Uterus (tissue), 4 donors: Measurements from ENCODE around the gene IRGQ. TPM values are rescaled to one million over a fixed set of nuclear protein-coding genes. Genes with fewer than 3 reads are reported as not detected.
A peak's percentile ranks its signal among the peaks of the same experiment; 100 is the strongest.

Experiments used
- DNase-seq, 2 donors: peaks; one replicate each; pipeline ENCODE4 v3.0.0-alpha.2; 2019 to 2020
- H3K27ac ChIP-seq, 2 donors: fragments of 200-600 bp; sonication (generic); 1 replicate in 1 of 2; 2 replicates in 1 of 2; pipeline ENCODE4 v1.5.1; 2016 to 2018
- H3K27me3 ChIP-seq, 2 donors: fragments of 200-600 bp; sonication (generic); one replicate each; pipeline ENCODE4 v1.5.1; 2018 to 2019; ENCODE audit warnings: control low read depth in 1 of 2
- H3K36me3 ChIP-seq, 2 donors: fragments of 200-600 bp; sonication (generic); one replicate each; pipeline ENCODE4 v1.5.1; 2019; ENCODE audit warnings: control low read depth in 1 of 2
- H3K4me1 ChIP-seq, 2 donors: fragments of 200-600 bp; sonication (generic); one replicate each; pipeline ENCODE4 v1.5.1; 2018 to 2019; ENCODE audit warnings: control low read depth in 1 of 2
- H3K4me3 ChIP-seq, 2 donors: fragments of 200-600 bp; sonication (generic); 1 replicate in 1 of 2; 2 replicates in 1 of 2; pipeline ENCODE4 v1.5.1; 2018 to 2019; ENCODE audit warnings: mild to moderate bottlenecking in 1 of 2
- H3K9me3 ChIP-seq, 2 donors: fragments of 200-600 bp; sonication (generic); one replicate each; pipeline ENCODE4 v1.5.1; 2019; ENCODE audit warnings: control low read depth in 1 of 2
- POLR2A ChIP-seq, 2 donors: fragments of 450-650 bp; IDR thresholded peaks; one replicate each; pipeline ENCODE4 v1.6.1; 2016; ENCODE audit warnings: antibody characterized with exemption in 2 of 2, mild to moderate bottlenecking in 1 of 2, moderate library complexity in 1 of 2
- intact Hi-C: fragments of 100-400 bp; cut with DNase I; formaldehyde crosslinking; loops from one replicate; pipeline ENCODE4 v1.15.1; 2023; ENCODE audit warnings: low total_unique reads
- total RNA-seq, 4 donors: library from RNA; depleted of rRNA in 3 of 4; stranded (reverse); fragments of >200 nt in 3 of 4; gene quantifications; one replicate each; pipeline versions ENCODE4 v1.1.0 to v1.2.4, GENCODE V29; 2014 to 2023
- TF ChIP-seq, protein P1 (sequence below), 4 experiments: fragments of 200-600 bp in 2 of 4; fragments of 450-650 bp in 2 of 4; sonication (generic) in 2 of 4; IDR thresholded peaks; one replicate each; pipeline ENCODE4 v1.5.1; 2016 to 2019; ENCODE audit warnings: antibody characterized with exemption in 4 of 4, mild to moderate bottlenecking in 2 of 4, moderate library complexity in 1 of 4
- donor health status: DM: yes; HTN: yes; CAD: no.

IRGQ gene
- total RNA-seq, 4 donors from 2014 or later = 4.1 to 31.0 (median 17.2) TPM

DNA sequence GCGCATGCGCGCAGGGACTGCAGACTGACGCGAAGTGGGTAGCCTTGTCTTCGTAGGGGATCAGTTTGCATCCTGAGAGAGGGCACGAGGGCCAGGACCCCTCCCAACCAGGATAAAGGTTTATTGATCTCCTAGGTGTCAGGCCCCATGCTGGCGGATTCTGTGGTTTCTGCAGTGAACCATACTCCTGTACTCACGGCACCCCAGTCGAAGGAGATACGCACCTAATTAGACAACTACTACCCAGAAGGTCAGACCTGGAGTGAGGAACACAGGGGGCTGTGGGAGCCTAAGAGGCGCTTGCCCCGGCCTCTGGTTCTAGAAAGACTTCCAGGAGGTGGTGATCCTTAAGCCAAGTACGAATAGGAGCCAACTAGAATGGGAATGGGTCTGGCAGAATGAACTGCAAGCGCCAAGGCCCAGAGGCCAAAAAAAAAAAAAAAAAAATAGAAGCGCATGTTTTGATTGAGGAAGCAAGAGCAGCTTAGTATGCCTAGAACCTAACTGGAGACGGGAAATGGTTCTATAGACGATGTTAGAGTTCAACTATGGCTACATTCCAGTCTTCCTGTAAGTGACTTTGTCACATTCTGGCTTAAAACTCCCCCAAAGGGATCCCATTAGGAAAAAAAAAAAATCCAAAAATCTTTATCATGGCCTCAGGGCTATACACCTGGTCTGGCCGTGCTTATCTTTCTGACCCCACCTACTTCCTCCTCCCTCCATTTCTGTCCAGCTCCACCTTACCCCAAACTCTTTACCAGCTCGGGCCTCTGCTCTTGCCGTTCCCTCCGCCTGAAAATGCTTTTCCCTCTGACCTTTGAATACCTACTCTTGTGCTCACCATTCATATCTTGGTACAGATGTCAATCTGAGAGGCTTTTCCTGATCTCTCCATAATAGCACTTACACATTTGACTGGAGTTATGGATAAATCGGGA lies 24.4 kb upstream of the IRGQ start:
- Histone ChIP-seq H3K36me3 (no peaks in the 10 kb centered on the region), H3K4me1 (peaks cover 0 to 5% of the 10 kb centered on the region in 2 donors), H3K27ac (peak overlapping the region; percentile 91 to 94), H3K4me3 (peak overlapping the region; percentile 87 to 88), H3K9me3 (no peaks in the 10 kb centered on the region), H3K27me3 (no peaks in the 10 kb centered on the region)
- no peak for DNase-seq
- TF ChIP-seq, protein P1, sequence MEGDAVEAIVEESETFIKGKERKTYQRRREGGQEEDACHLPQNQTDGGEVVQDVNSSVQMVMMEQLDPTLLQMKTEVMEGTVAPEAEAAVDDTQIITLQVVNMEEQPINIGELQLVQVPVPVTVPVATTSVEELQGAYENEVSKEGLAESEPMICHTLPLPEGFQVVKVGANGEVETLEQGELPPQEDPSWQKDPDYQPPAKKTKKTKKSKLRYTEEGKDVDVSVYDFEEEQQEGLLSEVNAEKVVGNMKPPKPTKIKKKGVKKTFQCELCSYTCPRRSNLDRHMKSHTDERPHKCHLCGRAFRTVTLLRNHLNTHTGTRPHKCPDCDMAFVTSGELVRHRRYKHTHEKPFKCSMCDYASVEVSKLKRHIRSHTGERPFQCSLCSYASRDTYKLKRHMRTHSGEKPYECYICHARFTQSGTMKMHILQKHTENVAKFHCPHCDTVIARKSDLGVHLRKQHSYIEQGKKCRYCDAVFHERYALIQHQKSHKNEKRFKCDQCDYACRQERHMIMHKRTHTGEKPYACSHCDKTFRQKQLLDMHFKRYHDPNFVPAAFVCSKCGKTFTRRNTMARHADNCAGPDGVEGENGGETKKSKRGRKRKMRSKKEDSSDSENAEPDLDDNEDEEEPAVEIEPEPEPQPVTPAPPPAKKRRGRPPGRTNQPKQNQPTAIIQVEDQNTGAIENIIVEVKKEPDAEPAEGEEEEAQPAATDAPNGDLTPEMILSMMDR (IDR thresholded peaks at IDR 0.05) = no peak
- TF ChIP-seq POLR2A (IDR thresholded peaks at IDR 0.05) = no peak
- intact Hi-C loops = loop anchor here (5.0 kb wide), 1 partner anchor 42 kb away; no protein-coding TSS in a partner anchor

DNA sequence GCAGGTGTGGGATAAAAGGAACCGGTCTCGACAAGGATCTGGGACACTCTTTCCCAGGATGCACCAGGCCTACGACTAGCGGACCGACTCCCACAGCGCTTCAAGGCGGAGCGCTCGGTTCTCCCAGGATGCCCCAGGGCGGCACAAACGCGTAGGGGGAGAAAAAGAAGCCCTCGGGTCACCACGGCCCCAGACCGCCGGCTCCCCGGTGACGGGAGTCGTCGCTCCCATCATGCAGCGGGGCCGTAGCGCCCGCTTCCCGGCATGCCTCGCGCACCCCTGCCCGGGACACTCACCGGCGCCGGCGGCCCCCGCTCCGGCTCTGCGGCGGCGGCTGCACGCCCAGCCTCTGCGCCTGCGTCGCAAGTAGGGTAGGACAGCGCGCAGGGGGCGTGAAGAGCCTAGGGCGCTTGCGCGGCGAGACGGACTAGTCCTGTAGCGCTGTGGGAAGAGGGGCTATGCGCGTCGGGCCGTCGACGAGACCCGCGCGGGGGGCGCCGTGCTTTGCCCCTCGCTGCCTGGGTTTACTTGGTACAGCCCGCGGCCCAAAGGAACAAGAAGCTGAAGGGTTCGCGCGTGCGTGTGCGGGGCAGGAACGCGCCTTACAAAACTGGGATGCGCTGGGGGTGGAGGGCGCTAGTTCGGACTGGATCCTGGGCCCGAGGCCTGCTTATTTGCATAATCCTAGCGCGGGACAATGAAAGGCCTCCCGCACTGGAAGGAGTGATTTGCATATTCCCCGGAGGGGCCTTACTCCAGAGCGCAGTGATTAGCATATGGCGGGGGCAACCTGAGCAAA lies 23.5 kb upstream of the IRGQ start, which contains the start of gene ZNF428:
Gene ZNF428 (minus strand): TSS at position 368 of the 799 bp plus-strand sequence. CDS start 5,325 bp downstream, outside the sequence.
- TF ChIP-seq, protein P1 (IDR thresholded peaks at IDR 0.05) = peak in 2 of 4 experiments; percentile 3 to 23
- peak; percentile 62 to 89 for TF ChIP-seq POLR2A (IDR thresholded peaks at IDR 0.05)
- peak; percentile 85 to 88 for DNase-seq
- intact Hi-C loops = loop anchor here (5.0 kb wide), 1 partner anchor 43 kb away; no protein-coding TSS in a partner anchor

DNA sequence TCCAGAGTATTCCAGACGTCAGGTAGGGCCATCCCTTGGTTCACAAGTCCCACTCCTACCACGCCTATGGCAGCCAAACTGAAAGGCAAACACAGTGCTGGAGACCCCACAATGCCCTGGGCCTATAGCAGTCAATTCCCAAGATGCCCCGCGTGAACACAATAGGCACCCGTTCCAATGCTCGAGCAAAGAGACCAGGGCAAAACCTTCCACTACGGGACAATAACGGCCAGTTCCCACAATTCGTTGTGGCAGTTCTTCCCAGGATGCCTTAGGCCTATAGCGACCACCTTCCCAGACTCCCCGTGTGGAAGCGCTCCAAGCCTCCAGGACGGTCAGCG lies 23.0 kb upstream of the IRGQ start:
- TF ChIP-seq POLR2A (IDR thresholded peaks at IDR 0.05) = no peak
- TF ChIP-seq, protein P1 (IDR thresholded peaks at IDR 0.05) = no peak
- Histone ChIP-seq H3K27ac (peak overlapping the region; percentile 91 to 94), H3K4me3 (peak overlapping the region; percentile 87 to 88), H3K9me3 (no peaks in the 10 kb centered on the region), H3K36me3 (no peaks in the 10 kb centered on the region), H3K27me3 (no peaks in the 10 kb centered on the region), H3K4me1 (peaks cover 0 to 5% of the 10 kb centered on the region in 2 donors)
- intact Hi-C loops = no loop called here
- DNase-seq = peak in 1 of 2 donors; percentile 36

More for the DNA sequence above, 23.5 kb upstream of the IRGQ start, which contains the start of gene ZNF428:
- peaks cover 0 to 5% of the 10 kb centered on the region in 2 donors for H3K4me1 ChIP-seq
- H3K9me3 ChIP-seq = no peaks in the 10 kb centered on the region
- H3K27ac ChIP-seq = peak within 1 kb of the TSS; percentile 91 to 94
- peak within 1 kb of the TSS; percentile 87 to 88 for H3K4me3 ChIP-seq
- no peaks in the 10 kb centered on the region for H3K36me3 ChIP-seq
- H3K27me3 ChIP-seq = no peaks in the 10 kb centered on the region

DNA sequence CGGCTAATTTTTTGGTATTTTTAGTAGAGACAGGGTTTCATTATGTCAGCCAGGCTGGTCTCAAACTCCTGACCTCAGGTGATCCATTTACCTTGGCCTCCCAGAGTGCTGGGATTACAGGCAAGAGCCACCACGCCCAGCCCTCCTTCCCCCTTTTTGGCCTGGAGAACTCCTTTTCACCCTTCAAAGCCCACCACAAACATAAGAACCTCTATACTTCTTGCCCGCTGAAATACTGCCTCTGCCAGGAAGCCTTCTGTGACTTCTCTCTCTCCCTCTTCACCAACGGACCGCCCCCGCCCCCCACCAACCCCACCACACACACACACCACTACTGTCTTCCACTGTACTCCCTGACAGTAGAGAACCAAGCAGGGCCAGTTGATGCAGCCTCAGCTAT lies 21.0 kb upstream of the IRGQ start:
- DNase-seq = no peak
- Histone ChIP-seq H3K4me1 (peaks cover 0 to 5% of the 10 kb centered on the region in 2 donors), H3K4me3 (no peak overlapping the region), H3K27me3 (no peaks in the 10 kb centered on the region), H3K27ac (no peak overlapping the region), H3K9me3 (no peaks in the 10 kb centered on the region), H3K36me3 (no peaks in the 10 kb centered on the region)
- TF ChIP-seq, protein P1 (IDR thresholded peaks at IDR 0.05) = no peak
- TF ChIP-seq POLR2A (IDR thresholded peaks at IDR 0.05) = no peak
- intact Hi-C loops = no loop called here
